ENCODE data around the gene HSFX2.
"Not testable (repeated sequence)": the region's sequence is repeated elsewhere in the genome, so short reads cannot be mapped to it uniquely, and the experiment has no call there.

The HSFX2 gene

DNA sequence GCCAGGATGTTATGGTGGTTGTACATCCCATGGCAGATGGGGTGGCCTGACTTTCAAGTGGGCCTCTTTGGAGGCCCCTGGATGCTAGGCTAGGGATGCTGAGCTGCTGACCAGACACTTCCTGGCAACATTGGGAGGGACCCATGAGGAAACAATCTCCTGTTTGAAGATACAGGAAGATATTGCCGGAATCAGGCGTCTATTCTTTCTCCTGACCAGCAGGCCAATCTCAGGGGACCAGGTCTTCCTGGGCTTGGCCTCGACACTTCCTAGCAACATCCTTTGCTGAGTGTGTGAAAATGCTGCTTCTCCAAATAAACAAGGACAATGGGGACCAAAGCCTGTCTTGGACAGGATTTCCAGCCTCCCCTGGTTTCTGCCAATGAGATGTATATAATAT, 47.3 kb downstream of the HSFX2 start:
- not testable (repeated sequence) for H3K27ac ChIP-seq (ENCODE audit: poor library complexity, severe bottlenecking); ATAC-seq (ENCODE audit: low read depth); H3K4me3 ChIP-seq (ENCODE audit: severe bottlenecking); H3K9me3 ChIP-seq (ENCODE audit: severe bottlenecking); H3K4me1 ChIP-seq (ENCODE audit: insufficient read depth, poor library complexity, severe bottlenecking); DNase-seq (ENCODE audit: low spot score); H3K36me3 ChIP-seq (ENCODE audit: low read depth); H3K27me3 ChIP-seq (ENCODE audit: insufficient read depth, poor library complexity, severe bottlenecking)

DNA sequence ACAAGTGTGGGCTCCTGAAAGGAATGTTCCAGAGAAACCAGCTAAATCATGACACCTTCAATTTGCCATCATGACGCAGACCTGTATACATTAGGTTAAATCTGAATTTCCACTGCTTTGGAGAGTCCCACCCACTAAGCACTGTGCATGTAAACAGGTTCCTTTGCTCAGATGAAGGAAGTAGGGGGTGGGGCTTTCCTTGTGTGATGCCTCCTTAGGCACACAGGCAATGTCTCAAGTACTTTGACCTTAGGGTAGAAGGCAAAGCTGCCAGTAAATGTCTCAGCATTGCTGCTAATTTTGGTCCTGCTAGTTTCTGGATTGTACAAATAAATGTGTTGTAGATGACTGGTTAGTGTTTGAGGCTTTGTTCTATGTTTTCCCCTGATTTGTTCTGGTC, 48.2 kb downstream of the HSFX2 start:
- not testable (repeated sequence) for H3K9me3 ChIP-seq (ENCODE audit: severe bottlenecking); H3K4me1 ChIP-seq (ENCODE audit: insufficient read depth, poor library complexity, severe bottlenecking); H3K36me3 ChIP-seq (ENCODE audit: low read depth); ATAC-seq (ENCODE audit: low read depth); DNase-seq (ENCODE audit: low spot score); H3K27ac ChIP-seq (ENCODE audit: poor library complexity, severe bottlenecking); H3K4me3 ChIP-seq (ENCODE audit: severe bottlenecking); H3K27me3 ChIP-seq (ENCODE audit: insufficient read depth, poor library complexity, severe bottlenecking)

DNA sequence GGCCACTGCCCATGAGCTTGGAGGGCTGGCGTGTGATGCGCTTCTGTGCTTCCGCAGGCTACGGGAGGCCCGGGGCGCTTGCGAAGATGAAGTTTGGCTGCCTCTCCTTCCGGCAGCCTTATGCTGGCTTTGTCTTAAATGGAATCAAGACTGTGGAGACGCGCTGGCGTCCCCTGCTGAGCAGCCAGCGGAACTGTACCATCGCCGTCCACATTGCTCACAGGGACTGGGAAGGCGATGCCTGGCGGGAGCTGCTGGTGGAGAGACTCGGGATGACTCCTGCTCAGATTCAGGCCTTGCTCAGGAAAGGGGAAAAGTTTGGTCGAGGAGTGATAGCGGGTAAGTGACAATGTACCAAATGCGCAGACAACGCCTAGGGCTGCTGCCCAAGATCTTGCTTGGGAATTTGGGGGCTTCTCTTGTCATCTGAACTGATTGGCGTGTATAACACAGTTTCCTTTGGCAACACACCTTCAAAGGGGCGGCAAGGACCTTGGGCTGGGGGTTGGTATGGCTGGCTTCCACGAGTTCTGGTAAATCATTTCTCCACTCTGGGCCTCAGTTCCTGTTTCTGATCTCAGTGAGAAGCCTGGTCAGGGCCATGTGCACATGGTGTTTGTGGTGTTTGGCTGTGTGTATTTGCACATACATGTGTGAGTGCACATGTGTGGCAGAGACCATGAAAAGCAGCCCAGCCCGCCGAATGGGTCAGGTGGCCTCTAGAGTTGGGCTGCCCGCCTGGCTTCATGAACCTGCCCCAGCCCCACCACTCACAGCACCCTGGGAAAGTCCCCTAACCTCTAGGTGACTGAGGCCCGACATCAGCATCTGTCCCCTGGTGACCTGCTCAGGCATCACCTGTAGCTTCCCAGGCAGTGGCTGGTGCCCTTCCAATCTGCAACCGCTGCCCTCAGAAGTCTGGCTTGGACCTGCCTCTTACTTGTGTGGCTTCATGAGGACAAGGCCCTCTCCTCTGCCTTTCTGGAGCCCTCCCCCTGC, 49.3 kb downstream of the HSFX2 start:
- H3K36me3 ChIP-seq (ENCODE audit: low read depth); ATAC-seq (ENCODE audit: low read depth); H3K4me1 ChIP-seq (ENCODE audit: insufficient read depth, poor library complexity, severe bottlenecking); H3K9me3 ChIP-seq (ENCODE audit: severe bottlenecking); H3K4me3 ChIP-seq (ENCODE audit: severe bottlenecking); DNase-seq (ENCODE audit: low spot score); H3K27ac ChIP-seq (ENCODE audit: poor library complexity, severe bottlenecking); H3K27me3 ChIP-seq (ENCODE audit: insufficient read depth, poor library complexity, severe bottlenecking): not testable (repeated sequence)
